Activated T-helper 1 cell treated with anti-CD3 and anti-CD28 coated beads, Interleukin-2, amount 50 U/mL, for 16 hours (primary cell): ENCODE data around the gene DSCAM.

ENCODE experiments used
- DNase-seq, 2 donors: peaks; one replicate each; pipeline ENCODE4 v3.0.0-alpha.2; 2020; ENCODE audit warnings: low read depth in 1 of 2, low spot score in 1 of 2

The DSCAM gene

DNA sequence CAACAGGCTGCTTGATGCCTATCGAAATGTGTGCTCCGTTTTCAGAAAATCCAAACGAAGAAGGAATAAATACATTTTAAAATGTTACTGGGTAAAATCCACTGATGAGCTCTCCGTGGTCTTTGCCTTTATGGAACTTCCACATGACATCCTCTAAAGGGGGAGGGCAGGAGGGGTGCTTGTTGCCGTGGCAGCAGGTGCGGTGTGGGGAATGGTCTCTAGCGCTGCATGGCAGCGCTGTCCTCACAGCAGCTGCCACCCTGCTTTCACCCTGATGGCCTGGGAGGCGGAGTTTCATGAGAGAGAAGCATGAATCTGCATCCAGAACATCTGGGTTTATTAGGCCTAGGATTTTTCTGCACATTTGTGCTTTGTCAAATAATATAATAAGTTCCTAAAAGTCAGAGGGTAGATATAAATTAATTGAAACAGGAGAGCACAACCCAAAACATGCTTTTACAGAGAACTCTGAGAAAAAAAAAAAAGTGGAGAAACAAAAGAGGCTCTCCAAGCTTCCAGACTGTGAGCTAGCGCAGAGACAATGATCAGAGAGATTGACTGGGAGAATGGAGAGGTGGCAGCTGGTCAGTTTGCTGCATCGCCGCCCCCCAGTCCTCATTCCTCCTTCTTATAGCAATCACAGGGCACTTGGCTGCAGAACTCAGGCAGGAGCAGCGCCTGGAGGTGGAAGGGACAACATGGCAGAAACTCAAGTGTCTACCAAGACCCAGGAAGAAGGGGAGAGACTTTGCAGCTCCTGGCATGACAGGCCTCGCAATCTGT, 228.6 kb downstream of the DSCAM start:
- DNase-seq: no peak

GRCh38 chr21:40616377-40616704, 230.6 kb downstream of the DSCAM start:
- no peak for DNase-seq

- no peak for DNase-seq
Observed at GRCh38 chr21:40615505-40616376, 231.2 kb downstream of the DSCAM start.

DNA sequence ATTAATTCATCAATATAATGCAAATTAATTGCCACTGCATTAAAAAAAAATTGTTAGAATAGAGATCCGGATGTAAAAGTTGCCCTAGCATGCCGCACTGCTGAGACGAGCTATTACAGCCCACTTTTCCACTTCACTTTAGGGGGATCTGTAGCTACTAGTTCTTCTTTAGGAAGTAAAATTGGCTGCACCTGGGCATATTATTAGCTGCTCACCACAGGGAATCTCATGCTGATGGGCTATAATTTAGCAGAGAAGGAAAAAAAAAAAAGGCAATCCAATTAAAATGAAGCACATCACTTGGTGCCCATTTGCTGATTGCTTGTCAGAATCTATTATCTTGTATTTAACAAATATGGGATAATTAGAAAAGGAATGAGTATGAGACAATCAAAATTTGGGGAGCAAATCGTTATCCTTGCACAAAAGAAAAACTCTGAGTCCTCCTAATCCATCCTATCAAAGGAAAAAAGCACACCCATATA, 233.4 kb downstream of the DSCAM start:
- DNase-seq: no peak

GRCh38 chr21:40610345-40610744, 236.6 kb downstream of the DSCAM start:
- no peak for DNase-seq

DNA sequence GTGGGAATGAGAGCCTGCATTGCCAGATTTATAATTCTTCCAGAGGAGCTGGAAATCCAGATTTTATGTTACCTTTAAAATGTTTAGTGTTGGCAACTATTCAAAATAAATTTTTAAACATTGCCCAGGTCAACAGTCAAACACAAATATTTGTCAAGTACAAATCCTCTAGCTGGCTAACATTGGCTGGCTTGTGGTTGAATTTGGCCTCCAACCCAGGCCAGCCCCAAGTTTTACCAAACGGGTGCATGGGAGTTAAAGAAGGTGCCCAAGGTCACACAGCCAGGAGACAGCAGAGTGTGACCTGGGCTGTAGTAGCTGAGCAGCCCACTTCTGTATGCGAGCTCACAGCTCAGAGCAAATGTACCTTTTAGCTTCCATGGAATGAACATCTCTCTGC, 240.6 kb downstream of the DSCAM start:
- DNase-seq: no peak

GRCh38 chr21:40605094-40605493, 241.9 kb downstream of the DSCAM start:
- DNase-seq: no peak

- DNase-seq: no peak
Observed at GRCh38 chr21:40603774-40604173, 243.2 kb downstream of the DSCAM start.

DNA sequence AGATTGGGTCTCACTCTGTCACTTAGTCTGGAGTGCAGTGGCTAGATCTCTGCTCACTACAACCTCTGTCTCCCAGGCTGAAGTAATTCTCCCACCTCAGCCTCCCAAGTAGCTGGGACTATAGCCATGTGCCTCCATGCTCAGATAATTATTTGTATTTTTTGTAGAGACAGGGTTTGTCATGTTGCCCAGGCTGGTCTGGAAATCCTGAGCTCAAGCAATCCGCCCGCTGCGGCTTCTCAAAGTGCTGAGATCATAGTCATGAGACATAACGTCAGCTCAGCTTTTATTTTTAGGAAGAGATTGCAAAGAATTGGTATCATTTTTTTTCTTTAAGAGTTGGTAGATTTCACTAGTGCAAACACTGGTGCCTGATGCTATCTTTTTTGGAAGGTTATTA, 244.9 kb downstream of the DSCAM start:
- DNase-seq: no peak

DNA sequence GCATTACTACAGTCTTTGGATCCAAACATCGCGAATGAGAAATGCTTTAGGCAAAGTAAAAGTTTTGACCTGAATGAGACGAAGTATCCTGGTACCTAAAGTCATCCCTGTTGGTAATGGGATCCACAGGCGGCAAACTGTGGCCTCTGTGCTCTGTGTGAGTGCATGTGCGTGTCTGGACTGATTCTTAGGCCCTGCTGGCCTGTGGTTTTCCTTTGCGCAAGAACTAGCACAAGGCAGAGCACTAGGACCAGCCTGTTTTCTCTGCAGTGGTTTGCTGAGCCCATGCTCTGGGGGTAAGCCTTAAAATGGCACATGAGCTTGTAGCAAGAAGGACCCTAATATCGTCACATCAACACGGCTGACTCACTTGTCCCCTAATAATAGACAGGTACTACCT, 251.2 kb downstream of the DSCAM start:
- DNase-seq: no peak

DNA sequence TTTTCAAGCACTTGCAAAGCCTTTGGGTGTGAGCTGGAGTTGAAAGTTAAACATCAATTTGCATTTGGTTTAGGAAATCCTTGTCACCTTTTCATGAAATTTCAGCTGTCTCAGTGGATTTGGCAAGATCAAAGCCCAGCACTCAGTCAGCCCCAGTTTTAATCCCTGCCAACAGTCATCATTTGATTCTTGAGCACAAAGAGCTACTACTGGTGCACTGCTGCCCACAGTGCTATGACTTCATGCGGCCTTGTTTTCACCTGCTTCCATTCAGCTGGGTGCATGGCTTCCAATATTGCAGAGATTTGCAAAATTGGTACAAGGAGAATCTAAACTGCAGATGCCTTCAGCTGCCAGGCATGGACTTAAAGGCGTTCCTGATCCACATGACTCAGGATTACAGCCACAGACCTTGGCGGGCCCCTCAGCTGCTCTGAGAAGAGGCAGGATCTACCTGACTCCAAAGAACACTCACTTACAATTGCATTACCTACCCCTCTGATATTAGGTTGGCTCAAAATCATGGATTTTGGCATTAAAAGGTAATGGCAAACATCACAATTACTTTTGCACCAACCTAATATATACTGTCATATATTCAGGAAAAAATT, 259.1 kb downstream of the DSCAM start:
- DNase-seq: no peak

GRCh38 chr21:40586575-40586974, 260.4 kb downstream of the DSCAM start:
- DNase-seq: no peak

DNA sequence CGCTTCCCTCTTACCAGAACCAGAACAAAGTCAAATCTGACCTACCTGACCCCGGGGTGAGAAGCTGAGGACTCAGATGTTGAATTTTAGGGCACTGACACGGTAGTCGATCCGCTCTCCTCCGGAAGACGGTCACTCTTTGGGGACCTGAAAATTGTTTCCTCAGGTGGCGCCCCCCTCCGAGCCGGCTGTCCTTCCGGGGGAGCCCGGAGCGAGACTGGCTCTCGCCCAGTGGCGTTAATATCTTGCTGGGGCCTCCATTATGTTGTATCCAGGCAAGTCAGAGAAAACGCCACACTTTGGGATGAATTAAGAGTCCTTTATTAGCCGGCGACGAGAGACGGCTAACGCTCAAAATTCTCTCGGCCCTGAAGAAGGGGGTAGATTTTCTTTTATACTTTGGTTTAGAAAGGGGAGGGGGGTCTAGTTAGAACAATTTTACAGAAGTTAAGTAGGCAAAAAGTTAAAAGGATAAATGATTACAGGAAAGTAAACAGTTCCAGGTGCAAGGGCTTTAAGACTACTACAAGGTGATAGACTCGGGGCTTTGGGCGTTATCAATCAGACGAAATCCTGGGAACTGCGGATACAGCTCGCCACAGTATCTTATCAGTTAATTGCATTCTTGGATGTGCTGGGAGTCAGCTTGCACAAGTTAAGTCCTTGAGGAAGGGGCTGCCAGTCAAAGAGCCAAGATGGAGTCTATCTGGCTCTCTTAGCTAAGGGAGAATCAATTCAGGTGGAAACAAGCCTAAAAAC, 269.5 kb downstream of the DSCAM start:
- no peak for DNase-seq

GRCh38 chr21:40575976-40576375, 271.0 kb downstream of the DSCAM start:
- no peak for DNase-seq

GRCh38 chr21:40569357-40569756, 277.6 kb downstream of the DSCAM start:
- no peak for DNase-seq

- DNase-seq: no peak
Observed at GRCh38 chr21:40568807-40569206, 278.2 kb downstream of the DSCAM start.

- no peak for DNase-seq
Observed at GRCh38 chr21:40567501-40567900, 279.5 kb downstream of the DSCAM start.

DNA sequence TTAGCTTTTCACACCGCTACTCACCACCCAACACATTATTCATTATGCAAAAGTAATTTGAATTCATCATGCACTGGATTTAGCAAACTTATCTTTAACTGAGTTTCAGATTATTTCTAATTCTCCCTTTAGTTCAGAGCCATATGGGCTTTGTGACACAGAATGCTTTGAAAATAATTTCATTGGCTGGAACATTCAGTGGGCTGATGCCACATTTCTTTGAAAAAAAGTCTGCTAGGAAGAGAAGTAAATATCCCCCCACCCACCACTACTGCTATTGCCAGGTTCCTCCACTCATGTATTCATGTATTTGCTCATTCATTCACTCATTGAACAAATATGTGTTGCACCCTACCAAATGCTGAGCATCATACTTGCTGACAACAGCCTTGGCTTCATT, 280.5 kb downstream of the DSCAM start:
- no peak for DNase-seq

GRCh38 chr21:40564318-40564717, 282.6 kb downstream of the DSCAM start:
- DNase-seq: no peak

DNA sequence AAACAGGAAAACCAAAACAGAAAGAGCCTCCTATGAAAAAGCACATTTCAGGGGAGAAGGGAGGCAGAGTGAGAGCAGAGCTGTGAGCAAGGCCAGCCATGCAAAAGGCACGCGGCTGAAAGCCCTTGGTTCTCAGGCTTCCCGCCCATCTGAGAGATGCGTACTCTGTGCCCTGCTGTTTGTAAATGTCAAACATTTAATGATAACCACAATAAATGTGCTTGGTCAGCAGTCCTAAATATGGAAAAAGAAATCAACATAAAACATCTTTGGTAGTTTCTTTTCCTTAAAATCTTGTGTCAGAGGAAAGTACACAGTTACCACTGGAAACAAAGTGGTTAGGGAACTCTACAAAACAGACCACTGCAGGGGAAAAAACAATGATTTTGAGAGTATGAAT, 283.1 kb downstream of the DSCAM start:
- DNase-seq: no peak
